ENCODE results near the gene CAP1.

DNA sequence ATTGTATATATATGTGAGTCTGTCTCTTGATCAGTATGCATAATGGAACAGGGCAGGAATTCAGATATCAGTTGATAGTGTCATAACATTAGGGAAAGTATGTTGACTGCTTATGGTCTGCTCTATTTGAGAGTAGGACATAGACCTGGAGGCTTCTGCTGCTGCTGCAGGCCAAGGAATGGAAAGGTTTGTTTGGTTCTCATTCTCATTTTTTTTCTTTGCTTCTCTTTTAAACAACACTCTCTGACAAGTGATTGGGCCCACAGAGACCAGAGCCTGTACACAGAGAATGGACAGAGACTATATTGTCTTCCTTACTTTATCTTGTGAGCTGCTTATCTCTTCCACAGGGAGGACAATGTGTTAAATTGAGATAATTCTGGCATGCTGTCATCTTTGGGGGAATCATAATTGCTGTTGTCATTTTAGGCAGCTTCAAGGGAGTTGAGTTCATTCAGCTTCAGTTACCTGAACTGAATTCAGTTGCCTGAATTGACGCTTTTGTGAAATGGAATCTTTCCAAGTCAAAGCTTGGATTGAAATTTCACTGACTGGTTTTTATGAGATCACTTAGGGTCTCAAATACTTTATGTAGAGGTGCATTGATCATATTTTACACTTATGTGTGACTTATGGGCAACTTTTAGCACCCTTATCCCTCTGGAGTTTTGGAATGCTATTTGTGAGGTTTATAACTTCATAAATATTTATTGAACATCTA, 16.9 kb downstream of the CAP1 start:
- TF ChIP-seq, protein P1, sequence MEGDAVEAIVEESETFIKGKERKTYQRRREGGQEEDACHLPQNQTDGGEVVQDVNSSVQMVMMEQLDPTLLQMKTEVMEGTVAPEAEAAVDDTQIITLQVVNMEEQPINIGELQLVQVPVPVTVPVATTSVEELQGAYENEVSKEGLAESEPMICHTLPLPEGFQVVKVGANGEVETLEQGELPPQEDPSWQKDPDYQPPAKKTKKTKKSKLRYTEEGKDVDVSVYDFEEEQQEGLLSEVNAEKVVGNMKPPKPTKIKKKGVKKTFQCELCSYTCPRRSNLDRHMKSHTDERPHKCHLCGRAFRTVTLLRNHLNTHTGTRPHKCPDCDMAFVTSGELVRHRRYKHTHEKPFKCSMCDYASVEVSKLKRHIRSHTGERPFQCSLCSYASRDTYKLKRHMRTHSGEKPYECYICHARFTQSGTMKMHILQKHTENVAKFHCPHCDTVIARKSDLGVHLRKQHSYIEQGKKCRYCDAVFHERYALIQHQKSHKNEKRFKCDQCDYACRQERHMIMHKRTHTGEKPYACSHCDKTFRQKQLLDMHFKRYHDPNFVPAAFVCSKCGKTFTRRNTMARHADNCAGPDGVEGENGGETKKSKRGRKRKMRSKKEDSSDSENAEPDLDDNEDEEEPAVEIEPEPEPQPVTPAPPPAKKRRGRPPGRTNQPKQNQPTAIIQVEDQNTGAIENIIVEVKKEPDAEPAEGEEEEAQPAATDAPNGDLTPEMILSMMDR (conservative IDR thresholded peaks at IDR 0.05): no peak
- no peak for TF ChIP-seq EZH2 (IDR thresholded peaks at IDR 0.05; ENCODE audit: low read depth)
